ENCODE data around the gene DPP6. TPM values are rescaled to one million over a fixed set of nuclear protein-coding genes. Genes with fewer than 3 reads are reported as not detected.

Gene DPP6
- total and polyA plus RNA-seq, 9 of the 15 experiments (the other 6 are each of a cell fraction or from before 2014, with no cell fraction given): not detected

DNA sequence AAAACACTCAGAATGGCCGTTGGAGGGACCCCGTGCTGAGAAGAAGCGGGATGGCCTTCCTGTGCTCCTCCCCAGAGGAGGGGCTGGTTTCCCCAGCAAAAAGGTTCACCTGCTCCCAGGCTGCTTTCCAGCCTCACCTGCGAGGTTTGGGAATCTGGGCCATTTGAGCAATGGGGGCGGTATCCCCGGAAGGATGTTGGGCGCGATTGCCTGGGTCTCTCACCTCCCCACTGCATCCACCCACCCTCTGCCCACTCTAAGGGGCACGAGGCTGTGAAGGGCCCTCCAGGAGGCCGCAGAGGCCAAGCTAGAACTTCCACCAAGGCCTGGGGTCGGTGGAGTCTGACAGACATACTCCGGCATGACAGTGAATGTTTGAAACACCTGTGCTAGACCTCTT is 803.2 kb downstream of the DPP6 start (continued):
- TF ChIP-seq ATF2 (CRISPR knock-in tag; IDR thresholded peaks at IDR 0.05): no peak
- TF ChIP-seq CBX1 (IDR thresholded peaks at IDR 0.05; ENCODE audit: low read depth): no peak
- TF ChIP-seq TBL1XR1 (IDR thresholded peaks at IDR 0.05; ENCODE audit: low read length in 2 of 2): no peak
- no peak for TF ChIP-seq STAG1 (CRISPR knock-in tag; IDR thresholded peaks at IDR 0.05; ENCODE audit: borderline replicate concordance)
- no peak for TF ChIP-seq TOE1 (IDR thresholded peaks at IDR 0.05; ENCODE audit: borderline replicate concordance)
- TF ChIP-seq TOE1 (CRISPR knock-in tag; IDR thresholded peaks at IDR 0.05; ENCODE audit: borderline replicate concordance, low read depth): no peak
- no peak for TF ChIP-seq HMGN3 (IDR thresholded peaks at IDR 0.05; ENCODE audit: borderline replicate concordance, extremely low read depth, insufficient read length, low read depth, low read length)
- TF ChIP-seq ESRRA (IDR thresholded peaks at IDR 0.05; ENCODE audit: borderline replicate concordance, low read depth): no peak
- TF ChIP-seq, protein P1, sequence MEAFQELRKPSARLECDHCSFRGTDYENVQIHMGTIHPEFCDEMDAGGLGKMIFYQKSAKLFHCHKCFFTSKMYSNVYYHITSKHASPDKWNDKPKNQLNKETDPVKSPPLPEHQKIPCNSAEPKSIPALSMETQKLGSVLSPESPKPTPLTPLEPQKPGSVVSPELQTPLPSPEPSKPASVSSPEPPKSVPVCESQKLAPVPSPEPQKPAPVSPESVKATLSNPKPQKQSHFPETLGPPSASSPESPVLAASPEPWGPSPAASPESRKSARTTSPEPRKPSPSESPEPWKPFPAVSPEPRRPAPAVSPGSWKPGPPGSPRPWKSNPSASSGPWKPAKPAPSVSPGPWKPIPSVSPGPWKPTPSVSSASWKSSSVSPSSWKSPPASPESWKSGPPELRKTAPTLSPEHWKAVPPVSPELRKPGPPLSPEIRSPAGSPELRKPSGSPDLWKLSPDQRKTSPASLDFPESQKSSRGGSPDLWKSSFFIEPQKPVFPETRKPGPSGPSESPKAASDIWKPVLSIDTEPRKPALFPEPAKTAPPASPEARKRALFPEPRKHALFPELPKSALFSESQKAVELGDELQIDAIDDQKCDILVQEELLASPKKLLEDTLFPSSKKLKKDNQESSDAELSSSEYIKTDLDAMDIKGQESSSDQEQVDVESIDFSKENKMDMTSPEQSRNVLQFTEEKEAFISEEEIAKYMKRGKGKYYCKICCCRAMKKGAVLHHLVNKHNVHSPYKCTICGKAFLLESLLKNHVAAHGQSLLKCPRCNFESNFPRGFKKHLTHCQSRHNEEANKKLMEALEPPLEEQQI (IDR thresholded peaks at IDR 0.05): no peak
- TF ChIP-seq MTA1 (IDR thresholded peaks at IDR 0.05; ENCODE audit: borderline replicate concordance): no peak
